Stimulated activated CD4-positive, alpha-beta T cell treated with anti-CD3 and anti-CD28 coated beads, Interleukin-12 subunit alpha, Interleukin-12 subunit beta, amount 100 ng/mL, for 48 hours (primary cell): ENCODE data around the gene INTS1.
A peak's percentile ranks its signal among the peaks of the same experiment; 100 is the strongest.

Source experiments
- DNase-seq, 3 donors: peaks; one replicate each; pipeline ENCODE4 v3.0.0-alpha.2; 2020; ENCODE audit warnings: low read depth in 2 of 3, low spot score in 1 of 3

INTS1 gene

DNA sequence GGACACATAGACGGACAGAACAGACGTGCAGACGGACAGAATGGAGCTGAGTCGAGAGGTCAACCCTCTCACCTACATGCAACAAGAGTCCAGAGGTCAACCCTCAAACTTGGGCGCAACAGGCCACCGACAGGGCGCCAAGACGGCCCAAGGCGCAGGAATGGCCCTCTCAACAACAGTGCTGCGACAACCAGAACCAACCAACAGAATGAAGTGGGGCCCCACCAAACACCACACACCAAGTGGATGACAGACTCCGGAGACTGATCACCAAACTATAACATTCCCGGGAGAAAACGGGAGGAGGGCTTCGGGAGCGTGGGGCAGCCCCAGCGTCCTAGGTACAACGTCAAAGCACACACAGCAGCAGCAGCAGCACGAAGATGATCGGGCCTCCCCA, 13.4 kb downstream of the INTS1 start:
- no peak for DNase-seq

DNA sequence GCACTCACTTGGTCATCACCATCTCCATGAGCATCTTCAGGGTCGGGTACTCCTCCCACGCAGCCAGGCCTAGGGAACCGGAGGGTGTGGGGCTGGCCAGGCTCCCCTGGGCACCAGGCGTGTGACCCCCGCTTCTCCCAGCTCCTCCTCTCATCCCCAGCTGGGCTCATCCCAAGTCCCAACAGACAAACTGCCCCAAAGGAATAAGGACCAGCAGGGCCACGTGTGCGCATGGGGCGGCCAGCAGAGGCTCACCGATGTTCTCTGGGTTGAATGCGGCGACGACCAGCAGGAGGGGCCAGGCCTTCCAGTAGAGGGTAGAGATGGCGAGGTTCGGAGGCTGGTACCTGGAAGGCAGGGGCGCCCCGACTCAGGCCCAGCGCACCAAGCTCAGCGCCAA, 14.9 kb downstream of the INTS1 start:
- no peak for DNase-seq

- DNase-seq, result no peak
Observed at GRCh38 chr7:1488016-1488415, 16.2 kb downstream of the INTS1 start.

DNA sequence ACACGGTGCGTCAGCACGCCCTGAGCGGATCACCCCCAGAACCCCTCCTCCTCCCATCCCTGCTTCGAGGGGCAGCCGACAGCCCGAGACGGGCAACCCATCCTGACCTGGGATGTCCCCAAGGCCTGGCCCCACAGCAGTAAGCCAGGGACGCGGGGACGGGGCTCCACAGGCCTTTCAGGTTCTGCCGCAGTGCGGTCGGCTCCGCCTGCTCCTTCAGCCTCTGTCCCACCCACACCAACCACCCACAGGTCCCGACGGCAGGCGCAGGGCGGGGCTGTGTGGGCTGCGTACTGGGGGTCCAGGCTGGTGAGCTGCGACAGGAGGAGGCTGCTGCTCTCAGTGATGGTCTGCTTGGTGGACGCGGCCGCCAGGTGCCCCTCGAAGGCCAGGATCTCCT, 16.7 kb downstream of the INTS1 start:
- DNase-seq, result no peak

- DNase-seq, result no peak
Observed at GRCh38 chr7:1486571-1486970, 17.6 kb downstream of the INTS1 start.

DNA sequence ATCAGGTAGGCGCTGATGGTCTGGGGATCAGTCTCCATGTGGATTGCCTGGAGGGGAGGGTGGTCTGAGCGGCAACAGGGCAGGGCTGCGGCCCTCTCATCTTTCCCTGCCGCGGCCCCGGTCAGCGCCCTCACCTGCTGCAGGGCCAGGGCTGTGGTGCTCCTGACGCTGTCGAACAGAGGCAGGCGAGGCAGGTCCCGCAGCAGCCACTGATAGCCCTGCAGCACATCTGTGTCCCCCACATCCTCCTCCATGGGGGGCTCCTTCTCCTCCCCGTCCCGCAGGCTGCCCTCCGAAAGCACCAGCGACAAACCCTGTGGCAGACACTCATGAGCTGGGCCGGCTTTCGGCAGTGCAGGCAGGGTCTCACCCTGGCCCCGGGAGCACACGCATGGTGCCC, 19.0 kb downstream of the INTS1 start:
- no peak for DNase-seq

- no peak for DNase-seq
Observed at GRCh38 chr7:1484569-1484968, 19.6 kb downstream of the INTS1 start.

DNA sequence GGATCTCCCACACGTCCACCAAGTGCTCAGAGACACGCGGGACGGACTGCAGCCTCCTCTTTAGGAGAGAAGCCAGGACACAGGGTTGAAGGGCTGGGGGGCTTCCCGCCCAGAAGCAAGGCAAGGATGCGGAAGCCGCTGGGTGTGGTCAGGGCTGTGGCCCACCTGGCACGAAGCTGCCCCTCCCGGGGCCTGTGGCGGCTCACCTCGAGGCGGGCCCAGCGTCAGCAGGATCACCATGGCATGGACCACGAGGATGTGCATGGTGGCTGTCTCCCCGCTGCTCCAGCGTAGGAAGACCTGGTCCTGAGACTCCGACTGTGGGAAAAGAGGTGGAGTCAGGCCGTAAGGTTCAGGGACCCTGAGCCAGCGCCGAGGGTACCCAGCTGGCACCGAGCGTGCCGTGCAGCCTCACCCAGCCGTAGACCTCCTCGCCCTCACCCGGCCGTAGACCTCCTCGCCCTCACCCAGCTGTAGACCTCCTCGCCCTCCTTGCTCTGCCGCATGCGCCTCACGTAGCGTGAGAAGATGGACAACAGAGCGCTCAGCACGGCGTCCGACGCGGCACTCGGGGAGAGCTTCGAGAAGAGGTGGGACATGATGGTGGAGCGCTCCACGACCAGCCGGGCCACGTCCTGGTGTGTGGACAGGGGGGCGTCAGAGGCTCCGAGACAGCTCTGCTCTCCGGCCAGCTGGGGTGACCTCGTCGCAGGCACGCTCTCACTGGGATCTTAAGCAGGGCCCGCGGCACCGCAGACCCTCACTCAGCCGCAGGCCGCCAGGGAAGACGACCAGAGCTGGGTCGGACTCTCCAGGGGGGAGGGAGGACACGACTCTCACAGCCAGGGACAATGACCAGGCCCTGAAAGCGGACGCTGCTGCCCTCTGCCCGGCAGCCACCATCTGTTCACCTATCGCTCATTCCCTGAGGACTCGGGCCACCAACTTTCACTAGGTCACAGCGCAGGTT, 20.4 kb downstream of the INTS1 start:
- DNase-seq, result no peak

- DNase-seq, result no peak
Observed at GRCh38 chr7:1483079-1483478, 21.1 kb downstream of the INTS1 start.

DNA sequence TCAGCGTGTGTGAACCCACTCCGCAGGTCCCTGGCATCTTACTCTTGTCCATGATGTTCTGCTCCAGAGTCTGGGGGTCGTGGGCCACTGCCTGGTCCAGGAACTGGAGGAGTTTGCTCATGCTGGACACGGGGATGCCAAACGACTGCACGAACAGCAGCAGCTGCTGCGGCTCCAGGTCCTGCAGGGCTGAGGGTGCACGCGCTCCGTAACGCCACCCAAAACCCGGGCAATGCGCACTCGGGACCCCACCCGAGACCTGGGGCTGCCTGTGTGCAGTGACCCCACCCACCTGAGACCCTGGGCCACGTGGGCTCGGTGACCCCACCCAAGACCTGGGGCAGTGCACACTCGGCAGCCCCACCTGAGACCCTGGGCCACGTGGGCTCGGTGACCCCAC, 22.9 kb downstream of the INTS1 start:
- no peak for DNase-seq

DNA sequence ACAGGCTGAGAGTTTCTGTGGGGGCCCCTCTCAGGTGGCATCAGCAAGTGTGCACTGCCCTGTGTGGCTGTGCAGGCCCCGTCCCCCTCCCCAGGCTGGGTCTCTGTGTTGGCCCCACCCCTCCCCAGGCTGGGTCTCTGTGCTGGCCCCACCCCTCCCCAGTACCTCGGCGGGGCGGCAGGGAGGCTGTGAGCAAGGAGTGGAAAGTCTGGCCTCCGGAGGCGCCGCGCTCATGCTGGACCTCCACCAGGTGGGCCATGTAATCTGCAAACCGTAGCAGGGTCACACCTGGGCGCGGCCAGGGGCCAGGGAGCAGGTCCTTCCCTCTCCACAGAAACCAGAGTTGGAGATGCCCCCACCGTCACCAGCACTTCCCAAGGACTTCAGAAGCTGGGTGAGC, 23.5 kb downstream of the INTS1 start:
- DNase-seq, result no peak

DNA sequence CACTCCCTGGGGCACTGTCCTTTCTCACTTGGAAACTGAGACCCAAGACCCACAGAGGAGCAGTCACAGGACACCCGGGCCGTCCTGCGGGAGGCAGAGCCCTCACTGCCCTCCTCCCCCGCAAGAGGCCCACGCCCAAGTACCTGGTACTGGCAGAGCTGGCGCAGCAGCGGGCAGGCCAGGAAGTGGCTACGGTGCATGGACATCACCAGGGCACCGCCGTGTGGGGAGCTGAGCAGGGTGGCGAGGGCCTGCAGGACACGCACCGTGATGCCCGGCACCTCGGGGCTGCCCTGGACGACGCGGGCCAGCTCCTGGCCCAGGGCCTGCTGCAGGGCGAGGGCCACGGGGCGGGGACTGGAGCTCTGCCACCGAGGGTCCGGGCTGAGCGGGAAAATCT, 24.9 kb downstream of the INTS1 start:
- no peak for DNase-seq

- no peak for DNase-seq
Observed at GRCh38 chr7:1478480-1478879, 25.7 kb downstream of the INTS1 start.

DNA sequence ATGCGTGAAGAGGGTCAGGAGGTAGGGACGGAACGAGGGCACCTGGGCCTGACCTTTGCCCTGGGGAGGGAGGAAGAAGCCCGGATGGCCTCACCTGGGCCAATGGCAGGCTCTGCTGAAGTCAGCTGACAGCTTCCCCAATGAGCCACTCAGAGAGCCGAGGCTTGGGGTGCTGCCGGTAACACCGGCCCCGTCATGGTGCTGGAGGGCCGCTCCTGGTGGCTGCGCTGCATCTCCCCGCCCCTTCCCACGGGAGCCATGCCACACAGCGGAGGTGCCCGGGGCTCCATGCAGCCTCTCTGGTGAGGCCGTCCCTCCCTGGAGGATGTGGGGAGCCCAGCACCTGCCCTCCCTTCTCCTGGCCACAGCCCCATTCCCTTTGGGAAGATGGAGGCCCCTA, 27.3 kb downstream of the INTS1 start:
- no peak for DNase-seq

GRCh38 chr7:1475991-1476390, 28.2 kb downstream of the INTS1 start:
- no peak for DNase-seq

DNA sequence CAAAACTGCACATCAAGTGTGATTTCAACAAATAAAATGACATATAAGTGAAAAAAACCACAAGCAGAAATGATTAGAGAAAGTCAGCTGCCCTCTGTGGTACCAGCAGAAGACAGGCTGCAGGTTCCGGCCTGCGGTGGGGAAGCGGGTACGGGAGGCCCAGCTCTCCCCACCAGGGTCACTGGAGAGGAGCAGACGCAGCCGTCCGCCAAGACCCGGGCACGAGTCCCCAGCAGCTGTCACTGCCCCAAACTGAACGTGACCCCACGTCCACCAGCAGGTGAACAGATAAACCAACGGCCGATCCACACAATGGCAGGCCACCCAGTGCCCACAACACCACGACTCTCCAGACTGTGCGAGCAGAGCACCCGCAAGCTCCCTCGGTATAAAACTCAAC, 28.8 kb downstream of the INTS1 start:
- no peak for DNase-seq

GRCh38 chr7:1474736-1475135, 29.5 kb downstream of the INTS1 start:
- DNase-seq, result no peak

- DNase-seq, result peak; percentile 77 to 79 (median 78)
Observed at GRCh38 chr7:1473864-1474512, 30.2 kb downstream of the INTS1 start.

DNA sequence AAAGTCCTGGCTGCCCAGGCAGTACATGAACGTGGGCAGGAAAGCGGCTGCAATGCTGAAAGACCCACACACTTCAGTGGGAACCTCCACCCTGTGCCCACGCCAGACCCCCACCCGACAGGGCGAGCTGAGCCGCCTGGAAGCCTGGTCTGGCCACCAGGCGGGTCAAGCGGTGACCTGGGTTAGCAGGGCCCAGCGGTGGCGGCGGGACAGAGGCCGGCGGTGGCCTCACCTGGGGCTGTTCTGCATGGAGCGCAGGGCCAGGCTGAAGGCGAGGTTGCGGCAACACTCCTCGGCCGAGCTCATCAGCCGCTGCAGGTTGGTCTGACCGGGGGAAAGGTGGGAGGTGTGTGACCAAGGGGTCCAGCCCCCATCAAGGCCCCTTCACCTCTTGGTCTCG, 33.3 kb downstream of the INTS1 start:
- DNase-seq, result no peak

- no peak for DNase-seq
Observed at GRCh38 chr7:1468643-1469298, 35.4 kb downstream of the INTS1 start.

DNA sequence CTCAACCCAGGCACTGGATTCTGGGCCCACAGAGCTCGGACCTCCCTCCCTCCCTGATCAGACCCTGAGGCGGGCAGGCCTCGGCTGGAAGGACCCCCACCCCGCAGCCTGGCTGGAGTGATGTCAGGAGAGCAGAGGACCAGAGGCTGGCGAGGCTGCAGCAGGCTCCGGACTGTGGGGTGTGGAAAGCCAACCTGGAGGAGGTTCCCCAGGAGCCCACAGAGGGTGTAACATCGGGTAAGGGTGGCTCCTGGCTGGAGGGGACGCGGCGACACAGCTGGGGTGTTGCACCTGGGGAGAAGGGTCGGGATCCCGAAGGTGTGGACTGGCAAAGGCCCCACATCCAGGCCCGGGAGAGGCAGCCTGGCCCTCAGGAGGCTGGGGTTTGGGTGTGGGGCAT, 36.0 kb downstream of the INTS1 start:
- DNase-seq, result no peak
